DMS 273 (cell line): Measurements from ENCODE around the gene DAAM1.

Source experiments
- DNase-seq: peaks from one replicate; lab custom pipeline; 2025; ENCODE audit not compliant: unreplicated experiment; lab: John Stamatoyannopoulos, UW

Gene DAAM1

GRCh38 chr14:59215757-59216156 is 27.3 kb downstream of the DAAM1 start:
- no peak for DNase-seq

- no peak for DNase-seq
Measured at GRCh38 chr14:59217011-59217410, 28.5 kb downstream of the DAAM1 start.

- DNase-seq: no peak
Measured at GRCh38 chr14:59221568-59221967, 33.1 kb downstream of the DAAM1 start.

DNA sequence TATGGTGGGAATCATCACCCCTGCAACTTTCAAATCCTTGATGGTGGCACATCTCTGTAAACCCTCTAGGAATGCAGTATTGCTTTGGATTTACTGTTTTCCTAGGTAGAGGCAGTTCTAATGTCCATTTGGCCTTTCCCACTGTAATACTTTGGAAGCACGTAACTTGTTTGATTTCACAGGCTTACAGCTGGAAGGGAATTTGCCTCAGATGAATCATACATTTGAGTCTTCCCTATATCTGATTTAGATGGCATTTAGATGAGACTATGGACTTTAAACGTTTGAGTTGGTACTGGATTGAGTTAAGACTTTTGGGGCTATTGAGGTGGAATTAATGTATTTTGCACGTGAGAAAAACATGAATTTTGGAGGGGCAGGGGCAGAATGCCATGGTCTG is 35.9 kb downstream of the DAAM1 start:
- DNase-seq: no peak

DNA sequence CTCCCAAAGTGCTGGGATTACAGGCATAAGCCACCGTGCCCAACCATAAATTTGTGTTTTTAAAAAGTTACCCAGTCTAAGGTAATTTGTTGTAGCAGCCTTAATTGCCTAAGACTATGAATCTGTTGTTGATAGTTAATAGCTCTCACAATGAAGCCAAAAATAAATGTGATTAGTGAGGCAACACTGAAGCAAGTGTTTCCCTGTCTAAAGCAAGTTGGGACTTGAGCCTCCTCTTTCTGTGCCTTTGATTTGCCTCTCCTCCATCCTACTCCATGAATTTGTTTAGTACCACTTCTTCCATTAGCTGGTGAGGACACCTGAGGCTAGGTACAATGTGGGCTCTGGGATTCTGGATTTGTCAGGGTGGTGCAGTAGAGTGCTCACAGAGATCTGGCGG is 36.8 kb downstream of the DAAM1 start:
- DNase-seq: no peak

DNA sequence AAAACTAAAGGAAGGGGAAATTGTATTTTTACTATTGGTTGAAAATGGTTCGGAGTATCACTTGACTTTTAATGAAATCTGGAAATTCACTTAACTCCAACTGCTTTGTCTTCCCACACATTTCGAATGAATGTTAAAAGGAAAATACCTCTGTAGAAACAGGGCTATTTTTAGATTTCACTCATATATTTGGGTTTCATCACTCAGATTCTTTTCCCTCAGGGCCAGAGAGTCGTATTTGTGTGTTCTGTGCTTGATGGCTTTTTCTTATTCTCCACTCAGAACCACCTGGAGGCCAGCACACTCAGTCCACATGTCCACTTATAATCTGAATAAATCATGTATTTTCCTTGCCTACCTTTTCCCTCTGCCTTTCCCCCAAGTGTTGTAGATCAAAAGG is 40.0 kb downstream of the DAAM1 start:
- DNase-seq: no peak

DNA sequence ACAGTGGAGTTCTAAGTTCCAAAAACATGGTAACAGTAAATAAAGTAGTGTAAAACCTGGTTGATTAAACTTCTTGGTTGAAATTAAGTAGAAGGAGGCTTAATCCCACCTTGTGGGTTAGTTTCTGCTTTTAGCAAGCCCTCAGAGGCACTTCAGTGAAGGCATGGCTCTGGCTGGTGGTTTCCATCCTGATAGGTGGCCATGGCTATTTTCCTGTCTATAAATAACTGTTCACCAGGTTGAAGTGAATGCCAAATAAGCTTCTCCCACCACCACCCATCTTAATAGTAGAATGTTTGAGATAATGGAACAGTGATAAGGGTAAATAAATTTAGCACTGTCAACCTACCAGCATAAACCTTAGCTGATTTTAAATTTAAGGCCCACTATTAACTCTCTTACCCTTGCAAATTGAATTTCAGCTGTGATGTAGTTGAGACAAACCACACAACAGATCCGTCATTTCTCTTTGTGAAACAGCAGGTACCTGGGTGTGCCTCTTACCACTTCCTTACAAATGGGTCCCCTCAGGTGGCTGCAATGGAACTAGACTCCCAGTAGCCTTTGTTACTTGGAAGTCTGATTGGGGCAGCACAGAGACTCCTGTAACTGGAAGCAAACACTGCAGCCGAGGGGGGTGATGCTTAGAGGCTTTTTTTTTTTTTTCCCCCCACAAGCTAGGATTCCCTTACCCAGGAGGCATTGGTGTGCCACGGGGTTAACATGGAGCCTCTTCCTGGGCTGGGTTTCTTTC is 41.4 kb downstream of the DAAM1 start:
- DNase-seq: no peak

DNA sequence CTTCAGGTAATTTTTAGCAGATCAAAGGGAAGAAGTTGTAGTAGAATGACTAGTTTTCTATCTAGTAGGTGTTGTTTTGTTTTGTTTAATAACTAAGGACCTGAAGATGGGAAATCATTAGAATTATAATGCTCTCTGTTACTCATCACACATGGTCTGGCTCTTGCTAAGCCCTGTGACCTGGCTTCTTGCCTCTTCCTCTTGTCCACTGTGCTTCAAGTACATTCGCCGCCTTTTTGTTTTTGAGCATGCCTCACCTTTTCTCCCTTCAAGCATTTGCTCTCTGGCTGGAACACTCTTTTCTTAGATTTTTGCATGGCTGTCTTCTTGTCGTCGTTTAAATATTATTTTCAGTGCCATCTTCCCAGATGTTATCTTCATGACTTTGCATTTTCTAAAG is 47.7 kb downstream of the DAAM1 start:
- no peak for DNase-seq

DNA sequence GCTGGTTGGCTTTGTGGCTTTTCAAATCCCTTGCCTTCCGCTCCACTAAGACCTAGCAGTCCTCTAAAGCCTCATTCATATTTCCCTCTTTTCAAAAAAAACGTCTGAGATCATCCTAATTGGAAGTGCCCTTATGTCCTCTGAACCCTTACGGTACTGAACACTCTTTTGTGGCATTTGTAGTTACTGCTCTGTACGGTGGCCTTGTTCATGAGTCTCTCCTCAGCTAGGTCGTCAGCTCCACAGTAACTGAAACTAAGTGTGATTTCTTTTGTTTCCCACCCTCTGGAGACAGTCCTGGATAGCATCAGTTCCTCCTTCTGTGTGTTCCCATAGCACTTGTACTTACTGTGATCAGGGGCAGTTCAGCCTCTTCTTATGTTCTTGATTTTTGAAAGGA is 49.7 kb downstream of the DAAM1 start:
- DNase-seq: no peak

GRCh38 chr14:59239022-59239421 is 50.6 kb downstream of the DAAM1 start:
- peak; percentile 18 for DNase-seq

GRCh38 chr14:59240356-59240755 is 51.9 kb downstream of the DAAM1 start:
- no peak for DNase-seq

GRCh38 chr14:59241121-59241520 is 52.7 kb downstream of the DAAM1 start:
- no peak for DNase-seq

DNA sequence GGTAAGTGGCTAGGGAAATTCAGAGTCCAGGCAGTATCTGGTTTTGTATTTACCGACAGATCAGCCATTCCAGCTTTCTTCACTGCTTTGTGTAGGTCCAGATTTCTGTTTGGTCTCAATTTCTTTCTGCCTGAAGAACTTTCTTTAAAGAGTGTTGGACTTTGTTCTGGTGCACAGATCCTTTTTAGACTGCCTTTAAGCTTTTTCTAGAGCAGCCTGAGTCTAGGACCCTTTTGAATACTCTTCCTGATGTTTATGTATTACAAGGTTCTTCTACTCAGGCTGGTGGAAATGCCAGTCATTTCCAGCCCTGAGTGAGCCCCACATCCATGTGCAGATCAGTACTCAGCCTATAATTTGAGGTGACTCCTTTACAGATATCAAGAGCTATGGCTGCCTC is 54.7 kb downstream of the DAAM1 start:
- no peak for DNase-seq

DNA sequence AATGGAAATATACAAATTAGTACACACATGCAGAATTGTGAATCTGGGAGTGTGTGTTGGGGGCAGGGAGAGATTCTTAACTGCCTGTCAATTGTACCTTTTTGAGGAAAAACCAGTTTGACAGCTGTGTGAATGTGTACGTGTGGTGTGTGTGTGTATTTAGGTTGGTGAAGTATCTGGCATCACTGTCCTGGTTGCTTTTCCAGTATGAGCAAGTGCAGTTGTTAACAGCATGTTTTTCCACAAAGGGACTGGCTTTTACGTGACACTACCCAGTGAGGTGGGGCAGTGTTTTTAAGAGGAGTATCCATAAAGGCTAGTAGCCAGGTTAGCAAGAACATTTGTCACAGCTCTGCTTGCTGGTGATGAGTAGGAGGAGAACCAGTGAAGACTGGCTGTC is 56.1 kb downstream of the DAAM1 start:
- DNase-seq: no peak

DNA sequence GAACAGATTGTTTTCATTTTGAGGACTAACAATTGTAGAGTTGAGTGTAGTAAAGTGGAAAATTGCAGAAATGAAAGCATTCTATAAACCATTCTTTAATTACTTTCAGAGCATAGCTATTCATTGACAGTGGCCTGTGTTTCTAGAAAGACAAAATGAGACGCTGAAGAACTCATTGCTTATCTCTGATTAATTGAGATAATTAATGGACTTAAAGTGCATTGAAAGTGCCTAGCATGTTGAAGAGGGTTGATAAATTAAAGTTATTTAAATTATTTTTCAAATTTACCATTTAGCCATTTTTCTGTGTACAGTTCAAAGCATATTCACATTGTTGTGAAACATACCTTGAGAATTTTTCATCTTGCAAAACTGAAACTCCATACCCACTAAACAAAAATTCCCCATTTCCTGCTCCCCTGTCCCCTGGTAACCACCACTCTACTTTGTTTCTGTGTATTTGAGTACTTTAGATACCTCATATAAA is 57.4 kb downstream of the DAAM1 start:
- DNase-seq: no peak

GRCh38 chr14:59246566-59246965 is 58.1 kb downstream of the DAAM1 start:
- no peak for DNase-seq

- DNase-seq: no peak
Measured at GRCh38 chr14:59247801-59248584, 59.5 kb downstream of the DAAM1 start.

DNA sequence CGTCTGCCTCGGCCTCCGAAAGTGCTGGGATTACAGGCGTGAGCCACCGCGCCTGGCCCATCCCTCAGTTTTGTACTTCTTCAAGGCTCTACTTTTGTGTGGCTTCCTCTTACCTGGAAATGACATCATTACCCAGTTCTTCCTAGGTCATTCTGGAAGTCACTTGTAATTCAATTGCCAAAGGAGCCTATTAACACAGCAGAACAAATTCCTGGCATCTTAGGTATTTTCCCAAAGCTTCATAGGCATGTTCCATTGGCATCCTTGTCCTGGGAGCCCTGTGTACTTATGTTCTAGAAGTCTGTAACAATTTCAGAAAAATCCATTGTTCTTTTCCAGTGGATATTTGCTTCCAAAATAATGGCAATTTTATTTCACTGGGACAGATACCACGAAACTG is 60.6 kb downstream of the DAAM1 start:
- no peak for DNase-seq

- DNase-seq: no peak
Measured at GRCh38 chr14:59251811-59252771, 63.6 kb downstream of the DAAM1 start.

DNA sequence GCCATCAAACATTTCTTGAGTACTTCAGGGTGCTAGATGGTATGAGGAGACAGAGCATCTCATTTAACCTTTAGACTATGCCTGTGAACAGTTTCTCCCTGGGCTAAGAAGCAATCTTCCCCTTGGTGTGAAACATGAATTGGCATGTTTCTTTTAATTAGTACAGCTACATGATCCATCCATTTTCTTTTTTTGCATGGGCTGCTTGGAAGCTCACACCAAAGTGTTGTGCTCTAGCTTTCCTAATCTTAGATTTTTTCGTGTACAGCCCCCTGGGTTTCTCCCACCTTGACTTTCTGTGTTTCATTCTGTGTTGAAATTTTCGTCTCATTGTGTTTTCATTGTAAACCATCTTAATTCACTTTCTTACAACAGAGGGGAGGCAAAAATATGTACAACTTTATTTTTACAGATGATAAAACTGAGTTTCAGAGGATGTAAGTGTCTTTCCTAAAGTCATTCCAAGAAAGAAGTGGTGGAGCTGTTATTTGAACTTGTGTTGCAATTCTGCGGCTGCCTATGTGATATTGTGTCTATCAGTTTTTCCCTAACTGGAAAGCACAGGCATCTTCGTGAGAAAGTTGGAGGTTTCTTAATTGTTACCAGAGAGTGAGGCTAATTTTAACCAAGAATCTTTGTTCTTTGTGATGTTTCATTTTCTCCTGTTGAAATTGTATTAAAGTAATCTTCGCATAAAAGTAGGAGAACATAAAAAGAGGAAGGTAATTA is 64.5 kb downstream of the DAAM1 start:
- DNase-seq: no peak

GRCh38 chr14:59253527-59253926 is 65.1 kb downstream of the DAAM1 start:
- DNase-seq: no peak
